Body of pancreas (tissue), 4 donors: Measurements from ENCODE around the gene PCDHGA6. TPM values are rescaled to one million over a fixed set of nuclear protein-coding genes. Genes with fewer than 3 reads are reported as not detected.
A peak's percentile ranks its signal among the peaks of the same experiment; 100 is the strongest.

ENCODE experiments used
- ATAC-seq: fragments of 150-250 bp; one replicate; pipeline ENCODE4 v1.9.1; 2016
- DNase-seq, 4 donors: peaks; one replicate each; pipeline ENCODE4 v3.0.0-alpha.2; 2019
- H3K27ac ChIP-seq, 4 donors: fragments of 200-600 bp; sonication (generic); 1 replicate in 3 of 4; 2 replicates in 1 of 4; pipeline versions ENCODE4 v1.5.1 to v1.6.1; 2016 to 2019; ENCODE audit warnings: mild to moderate bottlenecking in 1 of 4, mixed read lengths in 1 of 4, moderate library complexity in 1 of 4
- H3K27me3 ChIP-seq, 2 donors: fragments of 200-600 bp; sonication (generic); one replicate each; pipeline ENCODE4 v1.6.0; 2016; ENCODE audit warnings: mild to moderate bottlenecking in 1 of 2
- H3K36me3 ChIP-seq, 2 donors: fragments of 200-600 bp; sonication (generic); replicated peaks in 1 of 2; 2 replicates each; pipeline ENCODE4 v1.5.1; 2016; ENCODE audit warnings: low read depth in 2 of 2; ENCODE audit not compliant: insufficient read depth in 1 of 2
- H3K4me1 ChIP-seq: fragments of 200-600 bp; sonication (generic); one replicate; pipeline ENCODE4 v1.6.0; 2016
- H3K4me3 ChIP-seq, 2 donors: fragments of 200-600 bp; sonication (generic); 1 replicate in 1 of 2; 2 replicates in 1 of 2; pipeline ENCODE4 v1.5.1; 2016 to 2019
- H3K9me3 ChIP-seq, 3 donors: fragments of 200-600 bp; sonication (generic); 1 replicate in 2 of 3; 2 replicates in 1 of 3; pipeline ENCODE4 v1.5.1; 2016
- POLR2A ChIP-seq, 3 donors: fragments of 450-650 bp; IDR thresholded peaks; one replicate each; pipeline ENCODE4 v1.6.1; 2016; ENCODE audit warnings: antibody characterized with exemption in 3 of 3, mild to moderate bottlenecking in 2 of 3
- WGBS, 2 donors: methylation state at CpG; one replicate each; pipeline ENCODE4 v1.1.5; 2017; 5-methylcytosine and 5-hydroxymethylcytosine counted together
- intact Hi-C: fragments of 100-400 bp; cut with DNase I; formaldehyde crosslinking; loops from one replicate; pipeline ENCODE4 v1.15.1; 2023
- total RNA-seq, 2 donors: library from RNA; depleted of rRNA; stranded (reverse); fragments of >200 nt; gene quantifications; one replicate each; pipeline ENCODE4 v1.1.0, GENCODE V29; 2016
- TF ChIP-seq, protein P1 (sequence below), 7 experiments: fragments of 450-650 bp in 4 of 7; fragments of 200-600 bp in 3 of 7; sonication (generic) in 3 of 7; IDR thresholded peaks; one replicate each; pipeline ENCODE4 v1.5.1; 2016 to 2019; ENCODE audit warnings: antibody characterized with exemption in 7 of 7

PCDHGA6 gene
- total RNA-seq, 2 donors from 2014 or later: 5.2 to 11.2 TPM

DNA sequence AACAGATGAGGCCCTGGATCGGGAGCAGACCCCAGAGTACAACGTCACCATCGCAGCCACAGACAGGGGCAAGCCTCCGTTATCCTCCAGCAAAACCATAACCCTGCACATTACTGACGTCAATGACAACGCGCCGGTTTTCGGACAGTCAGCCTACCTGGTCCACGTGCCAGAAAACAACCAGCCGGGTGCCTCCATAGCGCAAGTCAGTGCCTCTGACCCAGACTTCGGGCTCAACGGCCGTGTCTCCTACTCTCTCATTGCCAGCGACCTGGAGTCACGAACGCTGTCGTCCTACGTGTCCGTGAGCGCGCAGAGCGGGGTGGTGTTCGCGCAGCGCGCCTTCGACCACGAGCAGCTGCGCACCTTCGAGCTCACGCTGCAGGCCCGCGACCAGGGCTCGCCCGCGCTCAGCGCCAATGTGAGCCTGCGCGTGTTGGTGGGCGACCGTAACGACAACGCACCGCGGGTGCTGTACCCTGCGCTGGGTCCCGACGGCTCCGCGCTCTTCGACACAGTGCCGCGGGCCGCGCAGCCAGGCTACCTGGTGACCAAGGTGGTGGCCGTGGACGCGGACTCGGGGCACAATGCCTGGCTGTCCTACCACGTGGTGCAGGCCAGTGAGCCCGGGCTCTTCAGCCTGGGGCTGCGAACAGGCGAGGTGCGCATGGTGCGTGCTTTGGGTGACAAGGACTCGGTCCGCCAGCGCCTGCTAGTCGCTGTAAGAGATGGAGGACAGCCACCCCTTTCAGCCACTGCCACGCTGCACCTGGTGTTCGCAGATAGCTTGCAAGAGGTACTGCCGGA lies 45.6 kb downstream of the PCDHGA6 start:
- ATAC-seq (no peak), DNase-seq (no peak)
- WGBS, 2 donors: 17 to 30% methylated on average over 4 to 74 of the region's 74 CpGs
- TF ChIP-seq POLR2A (IDR thresholded peaks at IDR 0.05): no peak
- intact Hi-C loops: loop anchor here (10.0 kb wide), 1 partner anchor 96 kb away; no protein-coding TSS in a partner anchor
- Histone ChIP-seq H3K27me3 (no peaks in the 10 kb centered on the region), H3K9me3 (peaks cover 0 to 76% (median 11%) of the 10 kb centered on the region in 3 donors), H3K36me3 (no peaks in the 10 kb centered on the region), H3K27ac (no peak overlapping the region), H3K4me3 (no peak overlapping the region), H3K4me1 (no peaks in the 10 kb centered on the region)

- H3K27ac ChIP-seq: no peak within 1 kb of the TSS
- H3K36me3 ChIP-seq: no peaks in the 10 kb centered on the region
- H3K9me3 ChIP-seq: peaks cover 0 to 79% (median 11%) of the 10 kb centered on the region in 3 donors
- TF ChIP-seq, protein P1, sequence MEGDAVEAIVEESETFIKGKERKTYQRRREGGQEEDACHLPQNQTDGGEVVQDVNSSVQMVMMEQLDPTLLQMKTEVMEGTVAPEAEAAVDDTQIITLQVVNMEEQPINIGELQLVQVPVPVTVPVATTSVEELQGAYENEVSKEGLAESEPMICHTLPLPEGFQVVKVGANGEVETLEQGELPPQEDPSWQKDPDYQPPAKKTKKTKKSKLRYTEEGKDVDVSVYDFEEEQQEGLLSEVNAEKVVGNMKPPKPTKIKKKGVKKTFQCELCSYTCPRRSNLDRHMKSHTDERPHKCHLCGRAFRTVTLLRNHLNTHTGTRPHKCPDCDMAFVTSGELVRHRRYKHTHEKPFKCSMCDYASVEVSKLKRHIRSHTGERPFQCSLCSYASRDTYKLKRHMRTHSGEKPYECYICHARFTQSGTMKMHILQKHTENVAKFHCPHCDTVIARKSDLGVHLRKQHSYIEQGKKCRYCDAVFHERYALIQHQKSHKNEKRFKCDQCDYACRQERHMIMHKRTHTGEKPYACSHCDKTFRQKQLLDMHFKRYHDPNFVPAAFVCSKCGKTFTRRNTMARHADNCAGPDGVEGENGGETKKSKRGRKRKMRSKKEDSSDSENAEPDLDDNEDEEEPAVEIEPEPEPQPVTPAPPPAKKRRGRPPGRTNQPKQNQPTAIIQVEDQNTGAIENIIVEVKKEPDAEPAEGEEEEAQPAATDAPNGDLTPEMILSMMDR (IDR thresholded peaks at IDR 0.05): peak in 4 of 7 experiments; percentile 23 to 36 (median 26)
- TF ChIP-seq POLR2A (IDR thresholded peaks at IDR 0.05): no peak
- H3K4me1 ChIP-seq: no peaks in the 10 kb centered on the region
- DNase-seq (peak in 1 of 4 donors; percentile 22), ATAC-seq (no peak)
- WGBS, 2 donors: 9 to 11% methylated on average over 25 to 42 of the region's 42 CpGs
- intact Hi-C loops: no loop called here
- H3K4me3 ChIP-seq: no peak within 1 kb of the TSS
- H3K27me3 ChIP-seq: no peaks in the 10 kb centered on the region
Measured at GRCh38 chr5:141420855-141421488, 47.3 kb downstream of the PCDHGA6 start, which contains the start of gene PCDHGA11. TSS of gene PCDHGA11 (plus strand) at chr5:141421051. CDS start at chr5:141421228, 177 bp downstream.

GRCh38 chr5:141421489-141421855 lies 47.8 kb downstream of the PCDHGA6 start:
- intact Hi-C loops: no loop called here
- H3K4me1 ChIP-seq: no peaks in the 10 kb centered on the region
- H3K4me3 ChIP-seq: no peak overlapping the region
- TF ChIP-seq, protein P1 (IDR thresholded peaks at IDR 0.05): no peak
- TF ChIP-seq POLR2A (IDR thresholded peaks at IDR 0.05): no peak
- WGBS, 2 donors: 6 to 9% methylated on average over 12 to 13 of the region's 13 CpGs
- H3K27me3 ChIP-seq: no peaks in the 10 kb centered on the region
- peaks cover 0 to 84% (median 11%) of the 10 kb centered on the region in 3 donors for H3K9me3 ChIP-seq
- ATAC-seq (no peak), DNase-seq (no peak)
- no peak overlapping the region for H3K27ac ChIP-seq
- no peaks in the 10 kb centered on the region for H3K36me3 ChIP-seq

- 11 to 37% methylated on average over 15 to 42 of the region's 42 CpGs for WGBS, 2 donors
- intact Hi-C loops: no loop called here
Measured at GRCh38 chr5:141422742-141423291, 49.1 kb downstream of the PCDHGA6 start.

More at GRCh38 chr5:141422742-141423291, 49.1 kb downstream of the PCDHGA6 start:
- Histone ChIP-seq H3K36me3 (no peaks in the 10 kb centered on the region), H3K27ac (no peak overlapping the region), H3K4me1 (no peaks in the 10 kb centered on the region), H3K9me3 (peaks cover 0 to 92% (median 9%) of the 10 kb centered on the region in 3 donors), H3K27me3 (no peaks in the 10 kb centered on the region), H3K4me3 (no peak overlapping the region)
- TF ChIP-seq, protein P1 (IDR thresholded peaks at IDR 0.05): no peak
- no peak for TF ChIP-seq POLR2A (IDR thresholded peaks at IDR 0.05)
- ATAC-seq (no peak), DNase-seq (no peak)
